ENCODE data around the gene CPLANE2.

CPLANE2 gene

GRCh38 chr1:16187748-16188401 is 49.1 kb downstream of the CPLANE2 start:
- DNase-seq = peak; percentile 56

- no peak for DNase-seq
Observed at GRCh38 chr1:16186655-16187235, 50.2 kb downstream of the CPLANE2 start.

GRCh38 chr1:16184557-16185303 is 52.3 kb downstream of the CPLANE2 start:
- DNase-seq = no peak

- DNase-seq = no peak
Observed at GRCh38 chr1:16183765-16184556, 53.0 kb downstream of the CPLANE2 start.

DNA sequence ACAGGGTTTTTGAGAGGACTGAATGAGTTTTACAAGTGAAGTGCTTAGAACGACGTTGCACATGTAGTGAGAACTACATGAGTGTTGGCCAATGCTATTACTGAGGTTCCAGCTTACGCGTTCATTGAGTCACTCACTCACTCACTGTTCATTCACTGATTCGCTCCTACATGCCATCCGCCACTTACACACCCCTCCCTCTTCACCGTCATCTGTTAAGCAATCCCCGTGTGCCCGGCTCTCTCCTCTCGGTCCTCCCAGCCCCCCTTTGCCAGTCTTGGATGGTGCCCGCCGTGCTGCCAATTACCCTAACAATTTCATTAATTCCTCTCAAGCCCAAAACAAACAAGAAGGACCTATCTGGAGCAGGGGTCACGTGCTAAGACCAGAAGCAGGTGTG is 53.8 kb downstream of the CPLANE2 start:
- no peak for DNase-seq

GRCh38 chr1:16181887-16182719 is 54.9 kb downstream of the CPLANE2 start:
- DNase-seq = no peak

All from GDM1 (cell line).